ENCODE measurements around the gene DIPK1A. TPM values are rescaled to one million over a fixed set of nuclear protein-coding genes. Genes with fewer than 3 reads are reported as not detected.
"Not testable (repeated sequence)": the region's sequence is repeated elsewhere in the genome, so short reads cannot be mapped to it uniquely, and the experiment has no call there.

Gene DIPK1A
- total RNA-seq, 2 experiments from 2014 or later = 10.2 to 11.9 TPM

GRCh38 chr1:92902406-92902744, 58.9 kb downstream of the DIPK1A start:
- CTCF ChIA-PET = no interaction called here
- POLR2A ChIA-PET = no interaction called here

- CTCF ChIA-PET = no interaction called here
- POLR2A ChIA-PET = interaction anchor here (0.6 kb wide), 1 partner anchor 30 kb away, joined by 3 read pairs; no protein-coding TSS in a partner anchor
Measured at GRCh38 chr1:92901699-92902405, 59.4 kb downstream of the DIPK1A start.

GRCh38 chr1:92901126-92901525, 60.1 kb downstream of the DIPK1A start:
- POLR2A ChIA-PET = interaction anchor here (0.6 kb wide), 2 partner anchors 26 to 31 kb away, joined by 3 read pairs; no protein-coding TSS in a partner anchor

GRCh38 chr1:92900539-92900938, 60.7 kb downstream of the DIPK1A start:
- ChIA-PET POLR2A (no interaction called here), CTCF (no interaction called here)

More at GRCh38 chr1:92901126-92901525, 60.1 kb downstream of the DIPK1A start:
- CTCF ChIA-PET = no interaction called here

DNA sequence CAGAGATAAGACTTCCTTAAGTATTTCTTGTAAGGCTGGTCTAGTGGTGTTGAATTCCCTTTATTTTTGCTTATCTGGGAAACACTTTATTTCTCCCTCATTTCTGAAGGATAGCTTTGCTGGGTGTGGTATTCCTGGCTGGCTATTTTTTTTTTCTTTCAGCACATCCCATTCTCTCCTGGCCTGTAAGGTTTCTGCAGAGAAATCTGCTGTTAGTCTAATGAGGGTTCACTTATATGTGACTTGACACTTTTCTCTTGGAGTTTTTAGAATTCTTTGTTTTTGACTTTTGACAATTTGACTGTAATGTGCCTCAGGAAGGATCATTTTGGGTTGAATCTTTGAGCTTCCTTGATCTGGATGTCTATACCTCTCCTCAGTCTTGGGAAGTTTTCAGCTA, 61.5 kb downstream of the DIPK1A start:
- CTCF ChIA-PET = no interaction called here

DNA sequence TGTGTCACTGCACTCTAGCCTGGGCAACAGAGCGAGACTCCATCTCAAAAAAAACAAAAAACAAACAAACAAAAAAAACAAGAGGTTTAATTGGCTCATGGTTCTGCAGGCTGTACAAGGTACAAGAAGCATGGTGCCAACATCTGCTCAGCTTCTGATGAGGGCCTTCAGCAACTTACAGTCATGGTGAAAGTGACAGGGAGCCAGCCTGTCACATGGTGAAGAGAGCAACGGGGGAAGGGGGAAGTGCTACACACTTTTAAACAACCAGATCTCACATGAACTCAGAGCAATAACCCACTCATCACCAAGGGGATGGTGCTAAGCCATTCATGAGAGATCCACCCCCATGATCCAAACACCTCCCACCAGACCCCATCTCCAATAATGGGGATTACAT, 63.2 kb downstream of the DIPK1A start:
- CTCF ChIA-PET, POLR2A ChIA-PET: not testable (repeated sequence)

More for the DNA sequence above, 61.5 kb downstream of the DIPK1A start:
- POLR2A ChIA-PET = no interaction called here

GRCh38 chr1:92887465-92887864, 73.8 kb downstream of the DIPK1A start:
- POLR2A ChIA-PET = no interaction called here
- CTCF ChIA-PET = no interaction called here

DNA sequence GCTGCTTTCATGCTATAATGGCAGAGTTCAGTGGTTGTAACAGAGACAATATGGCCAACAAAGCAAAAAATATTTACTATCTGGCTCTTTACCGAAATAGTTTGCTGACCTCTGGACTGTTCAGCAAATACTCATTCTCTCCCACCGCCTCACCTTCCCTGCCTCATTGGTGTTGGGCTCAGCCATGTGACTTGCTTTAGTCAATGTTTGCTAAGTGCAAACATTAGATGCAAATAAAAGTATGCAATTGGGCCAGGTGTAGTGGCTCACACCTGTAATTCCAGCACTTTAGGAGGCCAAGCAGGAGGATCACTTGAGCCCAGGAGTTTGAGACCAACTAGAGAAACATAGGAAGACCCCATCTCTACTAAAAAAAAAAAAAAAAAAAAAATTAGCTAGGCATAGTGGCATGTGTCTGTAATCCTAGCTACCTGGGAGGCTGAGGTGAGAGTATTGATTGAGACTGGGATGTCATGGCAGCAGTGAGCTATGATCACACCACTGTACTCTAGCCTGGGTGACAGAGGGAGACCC, 74.3 kb downstream of the DIPK1A start:
- ChIA-PET POLR2A (no interaction called here), CTCF (no interaction called here)

DNA sequence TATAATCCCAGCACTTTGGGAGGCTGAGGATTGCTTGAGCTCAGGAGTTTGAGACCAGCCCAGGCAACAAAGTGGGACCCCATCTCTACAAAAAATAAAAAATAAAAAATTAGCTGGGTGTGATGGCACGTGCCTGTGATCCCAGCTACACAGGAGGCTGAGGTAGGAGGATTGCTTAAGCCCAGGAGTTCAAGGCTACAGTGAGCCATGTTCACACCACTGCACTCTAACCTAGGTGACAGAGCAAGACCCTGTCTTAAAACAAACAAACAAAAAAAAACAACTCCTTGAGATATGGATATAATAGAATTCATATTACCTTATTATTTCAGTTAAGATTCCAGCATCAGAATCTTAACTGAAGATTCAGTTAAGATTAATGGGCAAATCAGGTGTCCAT, 77.1 kb downstream of the DIPK1A start:
- POLR2A ChIA-PET = no interaction called here
- CTCF ChIA-PET = interaction anchor here (1.2 kb wide), 1 partner anchor 375 kb away, joined by 3 read pairs; no protein-coding TSS in a partner anchor

DNA sequence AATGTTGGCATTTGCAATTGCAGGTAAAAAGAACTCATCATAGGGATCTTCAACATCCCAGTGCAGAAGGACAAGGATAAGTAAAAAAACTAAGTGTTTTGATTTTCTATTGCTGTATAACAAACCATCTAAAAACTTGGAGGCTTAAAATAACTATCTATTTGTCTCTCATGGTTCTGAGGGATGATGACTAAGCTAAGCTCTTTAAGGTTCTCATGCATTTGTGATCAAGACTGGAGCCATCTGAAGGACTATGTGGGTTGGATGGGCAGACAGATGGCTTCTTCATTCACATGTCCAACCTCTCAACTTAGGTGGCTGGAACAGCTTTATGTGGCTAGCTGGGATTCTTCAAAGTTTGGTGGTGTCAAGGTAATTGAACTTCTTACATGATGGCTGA, 78.0 kb downstream of the DIPK1A start:
- ChIA-PET POLR2A (no interaction called here), CTCF (interaction anchor here (1.3 kb wide), 1 partner anchor 51 kb away, joined by 3 read pairs; the partner anchor contains the start of gene RPL5)

DNA sequence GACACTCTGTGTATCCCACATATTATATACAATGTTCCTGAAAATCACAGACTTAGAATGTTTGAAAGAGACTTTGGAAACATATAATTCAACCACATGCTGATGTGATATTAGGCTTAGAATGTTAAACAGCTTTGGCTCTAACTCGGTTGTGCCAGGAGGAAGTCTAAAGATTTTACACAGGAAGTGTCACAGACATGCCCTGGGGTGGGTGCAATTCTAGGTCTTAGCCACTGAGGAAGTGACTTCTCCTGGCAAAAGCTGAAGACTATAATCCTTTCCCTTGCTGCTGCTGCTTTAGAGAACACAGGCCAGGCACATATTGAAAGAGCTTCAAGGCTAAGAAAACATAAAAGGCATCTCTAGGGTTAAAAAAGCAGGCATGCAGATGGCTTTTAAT, 78.4 kb downstream of the DIPK1A start:
- POLR2A ChIA-PET = no interaction called here
- CTCF ChIA-PET = interaction anchor here (1.0 to 1.3 kb wide), 2 partner anchors 24 to 51 kb away, joined by 3 to 4 read pairs; partner anchors contain the start of gene RPL5

DNA sequence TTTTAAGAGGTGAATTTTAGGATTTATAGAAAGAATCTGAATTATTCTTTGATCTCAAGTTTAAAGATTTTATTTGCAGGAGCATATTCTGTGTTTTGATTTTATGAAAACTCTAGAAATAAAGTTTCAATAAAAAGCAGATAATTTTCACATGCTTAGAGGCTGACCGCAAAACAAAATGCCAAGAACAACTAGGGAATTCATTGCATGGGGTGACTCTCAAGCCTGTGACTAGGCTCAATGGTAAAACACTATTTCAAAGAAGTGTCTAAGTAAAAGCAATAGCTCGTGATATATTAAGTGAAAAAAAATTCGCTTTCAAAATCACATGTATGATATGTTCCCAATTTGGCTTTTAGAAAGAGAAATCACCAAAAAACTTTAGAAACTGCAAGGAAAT, 79.9 kb downstream of the DIPK1A start:
- CTCF ChIA-PET = interaction anchor here (0.6 kb wide), 1 partner anchor 36 kb away, joined by 4 read pairs; no protein-coding TSS in a partner anchor
- POLR2A ChIA-PET = no interaction called here

DNA sequence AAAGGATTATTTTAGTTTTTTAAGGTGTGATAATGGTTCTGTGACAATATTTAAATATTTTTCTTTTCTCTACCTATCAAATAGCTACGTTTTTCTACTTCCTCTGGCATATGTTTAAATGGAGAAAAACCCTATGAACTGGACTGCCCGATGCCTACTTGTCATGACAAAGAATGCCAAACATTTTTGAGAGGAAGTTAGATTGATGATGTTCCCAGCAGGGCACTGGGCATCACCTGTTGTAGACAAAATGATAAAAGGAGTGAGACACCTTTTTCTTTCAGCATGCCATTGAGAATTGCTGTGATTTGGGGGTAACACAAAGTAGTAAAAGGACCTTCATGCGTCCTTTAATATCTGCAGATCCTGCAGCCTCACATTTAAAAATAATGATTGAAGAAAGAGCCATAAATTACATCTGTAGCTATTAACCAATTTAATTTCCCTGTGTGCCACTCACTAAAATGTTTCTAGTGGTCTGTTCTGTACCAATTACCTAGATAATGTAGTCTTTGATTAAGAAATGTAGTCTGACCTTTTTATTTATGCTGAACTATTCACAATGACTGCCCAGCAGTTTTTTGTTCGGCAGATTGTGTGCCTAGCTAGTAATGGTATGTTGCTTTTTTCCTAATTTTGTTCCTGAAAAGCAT, 81.8 kb downstream of the DIPK1A start:
- ChIA-PET POLR2A (no interaction called here), CTCF (interaction anchor here (1.0 kb wide), 1 partner anchor 20 kb away, joined by 3 read pairs; no protein-coding TSS in a partner anchor)

- ChIA-PET CTCF (interaction anchor here (0.5 to 1.7 kb wide), 3 partner anchors 25 to 76 kb away, joined by 3 read pairs; no protein-coding TSS in a partner anchor), POLR2A (no interaction called here)
Measured at GRCh38 chr1:92877792-92878191, 83.5 kb downstream of the DIPK1A start.

GRCh38 chr1:92877081-92877711, 84.1 kb downstream of the DIPK1A start:
- POLR2A ChIA-PET = interaction anchor here (0.6 to 1.2 kb wide), 2 partner anchors 10 to 84 kb away, joined by 4 to 11 read pairs; partner anchors contain the start of gene DIPK1A
- CTCF ChIA-PET = interaction anchor here (0.5 to 1.7 kb wide), 5 partner anchors 25 to 263 kb away, joined by 3 read pairs; no protein-coding TSS in a partner anchor

- POLR2A ChIA-PET = interaction anchor here (1.2 kb wide), 1 partner anchor 84 kb away, joined by 4 read pairs; the partner anchor contains the start of gene DIPK1A
- CTCF ChIA-PET = interaction anchor here (0.5 to 1.7 kb wide), 3 partner anchors 24 to 264 kb away, joined by 3 read pairs; no protein-coding TSS in a partner anchor
Measured at GRCh38 chr1:92876351-92876750, 84.9 kb downstream of the DIPK1A start.

DNA sequence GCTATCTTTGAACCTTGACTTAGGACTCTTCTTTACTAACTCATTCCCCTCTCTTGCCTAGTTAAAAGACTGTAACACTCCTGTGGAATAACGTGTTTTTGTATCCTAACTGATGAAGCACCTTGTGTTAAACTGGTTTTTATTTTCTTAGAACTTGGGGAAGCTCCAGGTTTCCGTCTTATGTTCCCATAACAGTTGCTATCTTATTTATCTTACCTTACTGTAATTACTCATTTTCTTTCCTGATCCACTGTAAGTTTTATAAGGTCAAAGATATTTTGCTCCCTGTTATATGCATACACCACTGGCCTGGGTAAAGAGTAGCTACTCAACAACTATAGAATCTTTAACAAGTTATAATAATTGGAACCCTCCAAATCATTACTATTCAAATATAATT, 86.3 kb downstream of the DIPK1A start:
- ChIA-PET CTCF (interaction anchor here (0.7 to 1.3 kb wide), 4 partner anchors 10 to 656 kb away, joined by 3 to 4 read pairs (median 4); no protein-coding TSS in a partner anchor), POLR2A (interaction anchor here (0.6 kb wide), 1 partner anchor 26 kb away, joined by 3 read pairs; no protein-coding TSS in a partner anchor)

- CTCF ChIA-PET = no interaction called here
Measured at GRCh38 chr1:92872719-92873118, 88.5 kb downstream of the DIPK1A start.

GRCh38 chr1:92870591-92870990, 90.7 kb downstream of the DIPK1A start:
- CTCF ChIA-PET = no interaction called here
- POLR2A ChIA-PET = no interaction called here

More at GRCh38 chr1:92872719-92873118, 88.5 kb downstream of the DIPK1A start:
- POLR2A ChIA-PET = no interaction called here

- POLR2A ChIA-PET = interaction anchor here (0.6 kb wide), 1 partner anchor 117 kb away, joined by 3 read pairs; no protein-coding TSS in a partner anchor
- CTCF ChIA-PET = interaction anchor here (0.6 to 3.0 kb wide), 4 partner anchors 11 to 130 kb away, joined by 3 to 13 read pairs (median 4); no protein-coding TSS in a partner anchor
Measured at GRCh38 chr1:92864131-92864530, 97.1 kb downstream of the DIPK1A start.

Measured in activated CD8-positive, alpha-beta memory T cell treated with anti-CD3 and anti-CD28 coated beads for 36 hours (primary cell).